Aorta (tissue), 5 donors: ENCODE results near the gene KIFC1. TPM values are rescaled to one million over a fixed set of nuclear protein-coding genes. Genes with fewer than 3 reads are reported as not detected.
A peak's percentile ranks its signal among the peaks of the same experiment; 100 is the strongest.

Experiments
- ATAC-seq: fragments of 200-7000 bp; cut with Tn5 transposase; one replicate; pipeline ENCODE4 v1.9.1; 2022; ENCODE audit warnings: moderate library complexity; ENCODE audit not compliant: low FRiP score
- DNase-seq, 2 donors: peaks; one replicate each; pipeline ENCODE4 v3.0.0-alpha.2; 2020
- H3K27ac ChIP-seq, 2 donors: one replicate each; pipeline ENCODE4 v1.5.1; 2013; ENCODE audit warnings: low read length in 2 of 2, mild to moderate bottlenecking in 2 of 2, moderate library complexity in 2 of 2, control low read depth in 1 of 2, inconsistent platforms in 1 of 2, low read depth in 1 of 2
- H3K27me3 ChIP-seq, 2 donors: one replicate each; pipeline ENCODE4 v1.6.1; 2013; ENCODE audit warnings: control low read depth in 1 of 2, low read length in 1 of 2, mild to moderate bottlenecking in 1 of 2, moderate library complexity in 1 of 2; ENCODE audit not compliant: insufficient read depth in 2 of 2, control insufficient read depth in 1 of 2
- H3K36me3 ChIP-seq, 2 donors: one replicate each; pipeline ENCODE4 v1.6.1; 2013; ENCODE audit warnings: control low read depth in 1 of 2, low read length in 1 of 2, mild to moderate bottlenecking in 1 of 2; ENCODE audit not compliant: insufficient read depth in 2 of 2, control insufficient read depth in 1 of 2
- H3K4me1 ChIP-seq, 2 donors: one replicate each; pipeline ENCODE4 v1.6.1; 2013; ENCODE audit warnings: low read length in 2 of 2, control low read depth in 1 of 2, mild to moderate bottlenecking in 1 of 2, moderate library complexity in 1 of 2; ENCODE audit not compliant: insufficient read depth in 2 of 2, control insufficient read depth in 1 of 2
- H3K4me3 ChIP-seq, 2 donors: one replicate each; pipeline ENCODE4 v1.5.1; 2013; ENCODE audit warnings: low read length in 2 of 2, control low read depth in 1 of 2, mild to moderate bottlenecking in 1 of 2
- H3K9me3 ChIP-seq: one replicate; pipeline ENCODE4 v1.6.1; 2013; ENCODE audit warnings: mild to moderate bottlenecking, low read length; ENCODE audit not compliant: control insufficient read depth
- WGBS, 2 donors: extraction: QIAGEN DNeasy Blood & Tissue Kit; methylation state at CpG; one replicate each; pipeline ENCODE4 v1.1.7; 2013; 5-methylcytosine and 5-hydroxymethylcytosine counted together
- intact Hi-C, 2 donors: fragments of 100-400 bp; cut with DNase I; formaldehyde crosslinking; loops; one replicate each; pipeline versions ENCODE4 v1.14.2 to v1.15.0; 2022
- polyA plus RNA-seq, 2 donors: library from polyadenylated mRNA; stranded (reverse); fragments of 200-250 nt; gene quantifications; one replicate each; pipeline ENCODE4 v1.2.3, GENCODE V29; 2013
- total RNA-seq, 2 donors: library from RNA; stranded (reverse); fragmentation: NEBNext Ultra II Directional; extraction: Animal tissue kit (Norgen Biotek cat#: 25700); gene quantifications; one replicate each; pipeline ENCODE4 v1.2.1, GENCODE V29; 2021
- donor health status: healthy with polysubstance abuse.
- donor health status: Bipolar disorder and iron deficiency.
- donor health status: DM: no; HTN: no; CAD: no.
- donor health status: DM: no; HTN: no; CAD: no.
- donor health status: DM: yes; HTN: yes; CAD: no.

The KIFC1 gene
- total and polyA plus RNA-seq, 4 donors: 1.3 to 2.0 (median 1.5) TPM; not detected in 1

GRCh38 chr6:33450434-33450833 lies 58.8 kb downstream of the KIFC1 start:
- intact Hi-C loops: loop anchor here (5.0 to 10.0 kb wide), 3 partner anchors 38 to 246 kb away; partner anchors contain the start of genes HSD17B8 (in 1 of the 2), PHF1 (in 1 of the 2), RING1 (in 1 of the 2) and RXRB (in 1 of the 2)
- no peak for ATAC-seq
- no peaks in the 10 kb centered on the region for H3K4me1 ChIP-seq

GRCh38 chr6:33451606-33452005 lies 60.0 kb downstream of the KIFC1 start:
- ATAC-seq (no peak), DNase-seq (no peak)
- no peaks in the 10 kb centered on the region for H3K36me3 ChIP-seq
- intact Hi-C loops: loop anchor here (5.0 to 10.0 kb wide), 3 partner anchors 39 to 247 kb away; partner anchors contain the start of genes HSD17B8 (in 1 of the 2), PHF1 (in 1 of the 2), RING1 (in 1 of the 2) and RXRB (in 1 of the 2)
- H3K27ac ChIP-seq: no peak overlapping the region
- no peaks in the 10 kb centered on the region for H3K4me1 ChIP-seq
- H3K27me3 ChIP-seq: no peaks in the 10 kb centered on the region
- 84 to 86% methylated on average over 10 to 15 of the region's 15 CpGs for WGBS, 2 donors
- no peaks in the 10 kb centered on the region for H3K9me3 ChIP-seq
- no peak overlapping the region for H3K4me3 ChIP-seq

More at GRCh38 chr6:33450434-33450833, 58.8 kb downstream of the KIFC1 start:
- no peak overlapping the region for H3K4me3 ChIP-seq
- H3K27me3 ChIP-seq: no peaks in the 10 kb centered on the region
- DNase-seq: no peak
- no peak overlapping the region for H3K27ac ChIP-seq
- 76 to 79% methylated on average over 3 of the region's 3 CpGs for WGBS, 2 donors
- no peaks in the 10 kb centered on the region for H3K36me3 ChIP-seq
- H3K9me3 ChIP-seq: no peaks in the 10 kb centered on the region

GRCh38 chr6:33452496-33452895 lies 60.9 kb downstream of the KIFC1 start:
- Histone ChIP-seq H3K4me1 (no peaks in the 10 kb centered on the region), H3K9me3 (no peaks in the 10 kb centered on the region), H3K36me3 (no peaks in the 10 kb centered on the region), H3K4me3 (no peak overlapping the region), H3K27me3 (no peaks in the 10 kb centered on the region), H3K27ac (no peak overlapping the region)
- ATAC-seq (no peak), DNase-seq (no peak)
- WGBS, 2 donors: 80 to 90% methylated on average over 3 to 4 of the region's 4 CpGs
- intact Hi-C loops: loop anchor here (5.0 to 10.0 kb wide), 3 partner anchors 40 to 248 kb away; partner anchors contain the start of genes HSD17B8 (in 1 of the 2), PHF1 (in 1 of the 2), RING1 (in 1 of the 2) and RXRB (in 1 of the 2)

- Histone ChIP-seq H3K27ac (no peak overlapping the region), H3K36me3 (no peaks in the 10 kb centered on the region), H3K4me1 (no peaks in the 10 kb centered on the region), H3K27me3 (no peaks in the 10 kb centered on the region), H3K4me3 (peak overlapping the region; percentile 29 to 36), H3K9me3 (no peaks in the 10 kb centered on the region)
- intact Hi-C loops: loop anchor here (5.0 to 10.0 kb wide), 3 partner anchors 41 to 249 kb away; partner anchors contain the start of genes HSD17B8 (in 1 of the 2), PHF1 (in 1 of the 2), RING1 (in 1 of the 2) and RXRB (in 1 of the 2)
- DNase-seq (no peak), ATAC-seq (no peak)
- 3% methylated on average over 12 of the region's 12 CpGs for WGBS, 2 donors
These were observed 61.9 kb downstream of the KIFC1 start for GRCh38 chr6:33453393-33454008.

- WGBS, 2 donors: 0 to 1% methylated on average over 65 of the region's 65 CpGs
- H3K4me1 ChIP-seq: no peaks in the 10 kb centered on the region
- no peaks in the 10 kb centered on the region for H3K27me3 ChIP-seq
- no peaks in the 10 kb centered on the region for H3K9me3 ChIP-seq
- peak within 1 kb of the TSS; percentile 36 to 48 for H3K4me3 ChIP-seq
- DNase-seq (peak; percentile 97 to 98), ATAC-seq (peak; percentile 98)
- H3K36me3 ChIP-seq: no peaks in the 10 kb centered on the region
- no peak within 1 kb of the TSS for H3K27ac ChIP-seq
- intact Hi-C loops: loop anchor here (5.0 to 10.0 kb wide), 3 partner anchors 42 to 249 kb away; partner anchors contain the start of genes HSD17B8 (in 1 of the 2), PHF1 (in 1 of the 2), RING1 (in 1 of the 2) and RXRB (in 1 of the 2)
These were observed 62.7 kb downstream of the KIFC1 start, which contains the start of gene ZBTB9 for GRCh38 chr6:33454009-33454946. ZBTB9 (plus strand) TSS chr6:33454576; CDS start chr6:33455101, 525 bp downstream.

- intact Hi-C loops: loop anchor here (10.0 kb wide), 2 partner anchors 120 to 250 kb away; partner anchors contain the start of genes HSD17B8 (in 1 of the 2), RING1 (in 1 of the 2), RXRB (in 1 of the 2) and SLC39A7 (in 1 of the 2)
- 54 to 55% methylated on average over 16 of the region's 16 CpGs for WGBS, 2 donors
- H3K27ac ChIP-seq: no peak overlapping the region
- H3K27me3 ChIP-seq: no peaks in the 10 kb centered on the region
- ATAC-seq (no peak), DNase-seq (peak in 1 of 2 donors; percentile 62)
- H3K4me1 ChIP-seq: no peaks in the 10 kb centered on the region
- H3K4me3 ChIP-seq: peak overlapping the region in 1 of 2 donors; percentile 26
- H3K36me3 ChIP-seq: no peaks in the 10 kb centered on the region
- no peaks in the 10 kb centered on the region for H3K9me3 ChIP-seq
These were observed 63.4 kb downstream of the KIFC1 start for GRCh38 chr6:33455051-33455450.

- ATAC-seq (no peak), DNase-seq (no peak)
- no peaks in the 10 kb centered on the region for H3K9me3 ChIP-seq
- no peak overlapping the region for H3K4me3 ChIP-seq
- no peak overlapping the region for H3K27ac ChIP-seq
- no peaks in the 10 kb centered on the region for H3K4me1 ChIP-seq
- H3K36me3 ChIP-seq: no peaks in the 10 kb centered on the region
- H3K27me3 ChIP-seq: no peaks in the 10 kb centered on the region
- WGBS, 2 donors: 97 to 98% methylated on average over 12 of the region's 12 CpGs
- intact Hi-C loops: loop anchor here (10.0 kb wide), 2 partner anchors 119 to 251 kb away; partner anchors contain the start of genes HSD17B8 (in 1 of the 2), RING1 (in 1 of the 2), RXRB (in 1 of the 2) and SLC39A7 (in 1 of the 2)
These were observed 64.5 kb downstream of the KIFC1 start for GRCh38 chr6:33456156-33456555.

GRCh38 chr6:33458676-33459075 lies 67.1 kb downstream of the KIFC1 start:
- ATAC-seq (no peak), DNase-seq (no peak)
- no peaks in the 10 kb centered on the region for H3K36me3 ChIP-seq
- intact Hi-C loops: loop anchor here (10.0 kb wide), 2 partner anchors 116 to 254 kb away; partner anchors contain the start of genes HSD17B8 (in 1 of the 2), RING1 (in 1 of the 2), RXRB (in 1 of the 2) and SLC39A7 (in 1 of the 2)
- H3K9me3 ChIP-seq: no peaks in the 10 kb centered on the region
- no peak overlapping the region for H3K27ac ChIP-seq
- no peaks in the 10 kb centered on the region for H3K27me3 ChIP-seq
- H3K4me3 ChIP-seq: no peak overlapping the region
- H3K4me1 ChIP-seq: no peaks in the 10 kb centered on the region
- 60 to 71% methylated on average over 3 of the region's 3 CpGs for WGBS, 2 donors
